LHCN-M2 (cell line): ENCODE measurements around the gene RTRAF. TPM values are rescaled to one million over a fixed set of nuclear protein-coding genes. Genes with fewer than 3 reads are reported as not detected.
A peak's percentile ranks its signal among the peaks of the same experiment; 100 is the strongest.

Experiments
- DNase-seq: peaks from one replicate; pipeline ENCODE4 v3.0.0-alpha.2; 2012; ENCODE audit warnings: low read depth
- total RNA-seq: library from RNA; depleted of rRNA; stranded (reverse); fragments of >200 nt; gene quantifications from 2 replicates; pipeline ENCODE4 v1.2.3, GENCODE V29; 2014; rRNA removed

Gene RTRAF
- total RNA-seq, 1 experiment from 2014 or later: 80.8 TPM

DNA sequence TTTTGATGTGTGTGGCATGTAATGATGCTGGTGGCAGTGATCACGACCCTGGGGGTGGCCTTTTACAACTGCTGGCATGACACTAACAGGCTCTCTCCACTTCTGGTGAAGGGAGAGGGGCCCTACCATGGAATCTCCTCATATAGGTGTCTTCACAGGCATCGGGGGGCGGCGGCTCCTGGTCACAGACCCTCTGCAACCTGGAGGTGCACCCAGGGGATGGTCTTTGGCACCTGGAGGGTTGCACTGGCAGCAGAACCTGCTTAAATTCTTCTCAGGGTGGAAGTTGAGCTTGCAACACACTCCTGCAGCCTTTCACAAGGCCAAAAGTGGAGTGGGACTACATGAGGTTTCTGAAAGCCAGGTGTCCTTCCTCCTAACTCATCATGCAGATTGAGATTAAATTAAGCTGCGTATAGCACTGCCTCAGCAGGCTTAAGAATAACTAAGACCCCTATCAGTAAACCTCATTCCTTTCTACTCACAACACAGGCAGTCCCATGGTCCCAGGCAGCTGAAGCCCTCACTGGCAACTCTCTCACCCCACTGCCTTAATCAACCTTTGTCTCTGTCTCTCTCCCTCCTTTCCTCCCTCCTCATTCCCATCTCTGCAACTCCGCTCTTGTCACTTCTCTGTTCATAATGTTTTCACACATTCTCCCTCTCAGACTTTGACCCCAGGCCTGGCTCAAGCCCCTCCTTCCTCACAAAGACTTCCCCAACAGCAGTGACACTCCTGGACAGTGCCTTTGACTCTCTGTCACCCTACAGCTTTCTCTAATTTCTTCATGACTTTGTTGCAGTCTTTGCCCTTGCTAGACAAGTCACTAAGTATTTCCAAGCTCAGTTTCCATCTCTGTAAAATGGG lies 60.6 kb downstream of the RTRAF start:
- no peak for DNase-seq

DNA sequence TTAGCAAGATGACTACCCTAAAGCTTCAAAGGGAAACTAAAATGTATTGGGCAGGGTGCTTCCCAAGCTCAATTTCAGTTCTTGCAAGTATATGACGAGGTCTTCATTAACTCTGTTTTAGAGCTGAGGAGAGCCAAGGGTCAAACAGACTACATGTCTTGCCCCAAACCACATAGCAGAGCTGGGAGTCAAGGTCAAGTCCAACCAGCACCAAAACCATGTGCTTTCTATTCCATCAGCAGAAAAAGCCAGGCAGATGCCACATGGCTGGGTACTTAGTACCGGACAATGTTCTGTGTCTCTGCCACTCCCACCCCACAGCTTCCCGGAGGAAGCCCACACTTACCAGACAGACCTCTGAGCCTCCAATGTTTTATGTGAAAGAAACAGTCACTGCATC lies 61.9 kb downstream of the RTRAF start:
- DNase-seq: no peak

- DNase-seq: peak; percentile 74
Measured at GRCh38 chr14:52051871-52052270, 62.5 kb downstream of the RTRAF start.

DNA sequence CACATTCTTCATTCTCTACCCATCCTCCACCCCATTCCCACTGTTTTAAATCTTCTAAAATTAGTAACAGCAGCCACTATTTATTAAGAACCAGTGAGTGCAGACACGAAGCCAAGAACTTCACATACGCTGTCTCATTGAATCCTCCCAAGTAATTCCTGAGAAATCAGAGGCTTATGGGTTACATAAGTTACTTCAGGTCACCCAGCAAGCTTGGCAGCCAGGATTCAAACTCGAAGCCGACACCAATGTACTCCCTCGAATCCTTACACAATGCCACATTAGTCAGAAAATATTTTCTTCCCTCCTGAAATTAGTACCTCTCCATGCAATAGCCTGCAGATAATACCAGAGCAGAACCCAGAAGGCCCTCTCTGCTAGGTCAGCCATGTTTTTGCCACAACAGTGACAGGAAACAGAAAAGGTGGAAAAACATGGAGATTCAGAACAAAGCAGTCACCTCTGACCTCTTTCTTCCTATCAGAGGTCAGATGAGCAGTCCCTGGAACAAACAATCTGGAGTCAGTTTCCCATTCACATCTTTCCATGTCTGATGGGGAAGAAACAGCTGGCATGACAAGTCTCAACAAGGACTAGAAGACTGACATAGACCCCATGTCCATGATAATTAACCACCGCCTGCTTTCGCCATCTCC lies 63.1 kb downstream of the RTRAF start:
- DNase-seq: peak; percentile 58

- no peak for DNase-seq
Measured at GRCh38 chr14:52053044-52053443, 63.7 kb downstream of the RTRAF start.

DNA sequence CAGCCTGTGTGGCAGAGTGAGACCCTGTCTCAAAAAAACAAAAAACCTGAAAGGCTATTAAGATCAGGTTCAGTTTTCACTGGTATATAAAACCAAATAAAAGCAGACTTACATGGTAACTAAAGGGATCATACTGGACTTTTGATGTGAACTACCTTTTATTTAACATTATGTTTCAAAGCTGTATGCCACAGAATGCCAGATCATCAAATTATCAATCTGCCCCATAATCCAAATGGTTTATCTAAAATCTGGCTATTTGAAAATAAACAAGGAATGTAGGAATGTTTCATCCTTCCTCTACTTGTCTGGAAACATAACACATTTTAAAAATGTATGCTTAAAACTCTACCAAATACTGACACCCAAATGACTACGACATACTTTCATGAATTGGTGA lies 65.3 kb downstream of the RTRAF start:
- DNase-seq: no peak

DNA sequence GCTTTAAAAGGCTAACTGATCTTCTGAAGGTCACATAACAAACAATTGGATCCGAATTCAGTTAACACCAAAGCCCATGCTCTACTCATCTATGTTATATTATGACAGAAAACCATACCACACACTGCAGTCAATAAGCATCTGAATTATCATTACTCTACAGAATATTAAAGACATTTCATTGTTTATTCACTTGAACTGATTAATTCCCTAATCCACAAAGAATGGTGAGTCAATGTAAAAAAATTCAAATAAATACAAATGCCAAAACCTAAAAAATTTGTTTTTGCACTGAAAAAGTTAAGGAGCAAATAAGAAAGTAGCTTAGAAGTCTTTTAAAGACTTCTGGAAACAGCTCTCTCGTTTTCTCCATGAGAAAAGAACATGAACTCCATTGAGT lies 65.8 kb downstream of the RTRAF start:
- DNase-seq: no peak

GRCh38 chr14:52058341-52058740 lies 69.0 kb downstream of the RTRAF start:
- no peak for DNase-seq

DNA sequence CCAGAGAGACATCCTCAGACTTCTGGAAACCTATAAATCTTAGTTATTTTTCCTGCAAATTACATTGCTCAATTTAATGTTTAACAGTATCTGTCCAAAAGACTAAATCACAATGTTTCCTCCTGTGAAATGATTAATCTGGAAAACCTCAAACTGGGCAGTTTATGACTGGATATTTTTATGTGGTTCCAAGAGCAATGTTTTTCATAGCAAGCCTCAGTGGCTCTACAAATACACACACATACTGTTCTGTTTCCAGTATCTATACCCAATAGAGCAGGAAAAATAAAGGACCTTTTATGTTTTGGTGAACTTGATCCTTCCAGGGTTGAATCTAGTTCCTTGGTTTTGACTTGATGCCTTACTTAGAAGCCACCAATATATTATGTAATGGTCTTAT lies 70.3 kb downstream of the RTRAF start:
- no peak for DNase-seq

- no peak for DNase-seq
Measured at GRCh38 chr14:52060080-52060479, 70.7 kb downstream of the RTRAF start.

Other genes with a start within 250 kb of the RTRAF start
- gene GNG2, start 128.9 kb upstream of the RTRAF start, total RNA-seq: 45.6 and 54.1 TPM in 2 replicates
- gene NID2, start 79.5 kb downstream of the RTRAF start, total RNA-seq: 11.1 and 13.3 TPM in 2 replicates